Measurements from ENCODE around the gene CNOT11. TPM values are rescaled to one million over a fixed set of nuclear protein-coding genes. Genes with fewer than 3 reads are reported as not detected.

Gene CNOT11
- total and polyA plus RNA-seq, 2 of the 13 experiments (the other 11 are each of a cell fraction or from before 2014, with no cell fraction given): 114 to 209 TPM

GRCh38 chr2:101307950-101308431, 55.3 kb downstream of the CNOT11 start (continued):
- peak; percentile 30; the same call in 1 of the 2 replicates for TF ChIP-seq HIC2 (CRISPR knock-in tag; IDR thresholded peaks at IDR 0.05; ENCODE audit: low read depth)
- TF ChIP-seq DRAP1 (CRISPR knock-in tag; IDR thresholded peaks at IDR 0.05): no peak
- TF ChIP-seq ZNF383 (CRISPR knock-in tag; IDR thresholded peaks at IDR 0.05; ENCODE audit: borderline replicate concordance): no peak
- TF ChIP-seq RORA (CRISPR knock-in tag; IDR thresholded peaks at IDR 0.05): no peak
- TF ChIP-seq MTA3 (CRISPR knock-in tag; IDR thresholded peaks at IDR 0.05): no peak
- TF ChIP-seq SMAD3 (CRISPR knock-in tag; IDR thresholded peaks at IDR 0.05): no peak
- 0 out of 2 replicates have a peak, but pooled peaks have one; percentile 49 for TF ChIP-seq ZNF672 (CRISPR knock-in tag; IDR thresholded peaks at IDR 0.05)
- no peak for TF ChIP-seq ARNT2 (CRISPR knock-in tag; IDR thresholded peaks at IDR 0.05; ENCODE audit: low read depth)
- no peak for TF ChIP-seq KLF11 (CRISPR knock-in tag; IDR thresholded peaks at IDR 0.05)
- TF ChIP-seq HNRNPL (IDR thresholded peaks at IDR 0.05; ENCODE audit: low read depth, low read length): no peak
- TF ChIP-seq ZNF30 (CRISPR knock-in tag; IDR thresholded peaks at IDR 0.05): peak; percentile 90
- no peak for TF ChIP-seq MYNN (CRISPR knock-in tag; IDR thresholded peaks at IDR 0.05; ENCODE audit: low read depth)
- no peak for TF ChIP-seq ZBTB3 (CRISPR knock-in tag; IDR thresholded peaks at IDR 0.05; ENCODE audit: borderline replicate concordance, low read depth)
- no peak for TF ChIP-seq THAP11 (CRISPR knock-in tag; IDR thresholded peaks at IDR 0.05)
- TF ChIP-seq ZBTB8A (CRISPR knock-in tag; IDR thresholded peaks at IDR 0.05; ENCODE audit: borderline replicate concordance, low read depth): no peak
- TF ChIP-seq ARID2 (CRISPR knock-in tag; IDR thresholded peaks at IDR 0.05; ENCODE audit: borderline replicate concordance): no peak
- no peak for TF ChIP-seq SP5 (CRISPR knock-in tag; IDR thresholded peaks at IDR 0.05; ENCODE audit: borderline replicate concordance, low read depth)
- TF ChIP-seq ZNF281 (CRISPR knock-in tag; IDR thresholded peaks at IDR 0.05; ENCODE audit: borderline replicate concordance): no peak
- no peak; the same call in 1 of the 2 replicates for TF ChIP-seq MYC (CRISPR knock-in tag; IDR thresholded peaks at IDR 0.05; ENCODE audit: borderline replicate concordance)
- 0 out of 2 replicates have a peak, but pooled peaks have one; percentile 53 for TF ChIP-seq HNF1B (CRISPR knock-in tag; IDR thresholded peaks at IDR 0.05)
- TF ChIP-seq ZNF136 (CRISPR knock-in tag; IDR thresholded peaks at IDR 0.05; ENCODE audit: low read depth): no peak
- TF ChIP-seq SP4 (CRISPR knock-in tag; IDR thresholded peaks at IDR 0.05): no peak
- TF ChIP-seq HHEX (CRISPR knock-in tag; IDR thresholded peaks at IDR 0.05): no peak
- no peak for TF ChIP-seq ZNF839 (CRISPR knock-in tag; IDR thresholded peaks at IDR 0.05; ENCODE audit: borderline replicate concordance)
- TF ChIP-seq RXRA (CRISPR knock-in tag; IDR thresholded peaks at IDR 0.05): peak; percentile 25; the same call in 1 of the 2 replicates
- no peak for TF ChIP-seq ZNF124 (CRISPR knock-in tag; IDR thresholded peaks at IDR 0.05)

All from HepG2 (cell line).